Sigmoid colon (tissue), 4 donors: ENCODE data around the gene GAPVD1.

Source experiments
- CTCF ChIP-seq, 4 experiments: fragments of 450-650 bp in 3 of 4; fragments of 200-600 bp in 1 of 4; IDR thresholded peaks; one replicate each; pipeline ENCODE4 v1.5.1; 2016 to 2019; ENCODE audit warnings: antibody characterized with exemption in 4 of 4, mild to moderate bottlenecking in 3 of 4, moderate library complexity in 2 of 4
- EP300 ChIP-seq, 4 donors: sonication (generic); formaldehyde crosslinking; IDR thresholded peaks; one replicate each; pipeline ENCODE4 v1.6.1; 2017; ENCODE audit warnings: antibody characterized with exemption in 4 of 4
- POLR2A ChIP-seq, 2 donors: fragments of 450-650 bp; IDR thresholded peaks; one replicate each; pipeline ENCODE4 v1.6.1; 2016; ENCODE audit warnings: antibody characterized with exemption in 2 of 2, mild to moderate bottlenecking in 2 of 2, moderate library complexity in 2 of 2
- POLR2AphosphoS5 ChIP-seq, 4 donors: sonication (generic); formaldehyde crosslinking; IDR thresholded peaks; one replicate each; pipeline ENCODE4 v1.6.1; 2017; ENCODE audit warnings: antibody characterized with exemption in 4 of 4

DNA sequence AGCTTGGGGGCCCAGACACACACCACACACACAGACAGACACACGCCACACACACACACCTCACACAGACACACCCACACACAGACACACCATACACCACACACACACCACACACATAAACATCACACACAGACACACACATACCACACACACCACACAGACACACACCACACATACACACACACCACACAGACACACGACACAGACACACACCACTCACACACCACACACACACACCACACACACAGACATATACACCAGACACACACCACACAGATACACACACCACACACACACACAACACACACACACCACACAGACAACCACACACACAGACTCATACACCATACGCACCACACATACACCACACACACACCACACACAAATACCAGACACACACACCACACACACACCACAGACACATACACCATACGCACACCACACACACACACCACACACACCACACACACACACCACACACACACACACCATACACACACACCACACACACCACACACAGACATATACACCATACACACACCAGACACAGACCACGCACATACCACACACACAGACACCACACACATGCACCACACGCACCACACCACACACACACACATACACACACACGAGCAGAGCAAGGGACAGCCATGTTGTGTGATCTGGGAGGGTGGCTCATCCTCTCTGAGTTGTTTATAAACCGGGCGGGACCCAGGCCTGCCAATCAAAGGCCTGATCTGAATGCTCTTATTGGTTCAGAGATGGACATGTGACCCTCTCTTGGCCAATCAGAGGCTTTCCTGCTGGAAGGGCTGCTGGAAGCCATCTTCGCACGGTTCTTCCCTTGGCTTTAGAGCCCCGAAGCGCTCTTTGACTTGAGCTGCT lies 148.3 kb downstream of the GAPVD1 start:
- no peak for TF ChIP-seq CTCF (IDR thresholded peaks at IDR 0.05)
- no peak for TF ChIP-seq POLR2AphosphoS5 (IDR thresholded peaks at IDR 0.05)
- no peak for TF ChIP-seq POLR2A (IDR thresholded peaks at IDR 0.05)
- no peak for TF ChIP-seq EP300 (IDR thresholded peaks at IDR 0.05)
